Right lobe of liver (tissue), 6 donors: ENCODE results near the gene KAZN. TPM values are rescaled to one million over a fixed set of nuclear protein-coding genes. Genes with fewer than 3 reads are reported as not detected.

ENCODE experiments used
- ATAC-seq, 4 donors: fragments of 200-7000 bp; cut with Tn5 transposase; one replicate each; pipeline ENCODE4 v1.9.1; 2020; ENCODE audit warnings: mild to moderate bottlenecking in 4 of 4, moderate library complexity in 4 of 4
- DNase-seq, 3 donors: peaks; one replicate each; pipeline ENCODE4 v3.0.0-alpha.2; 2020
- H3K27ac ChIP-seq, 3 donors: fragments of 200-600 bp; one replicate each; pipeline ENCODE4 v1.8.0; 2022
- H3K27me3 ChIP-seq, 2 donors: fragments of 200-600 bp; one replicate each; pipeline ENCODE4 v1.8.0; 2022
- H3K36me3 ChIP-seq, 4 donors: fragments of 200-600 bp; sonication (generic) in 1 of 4; one replicate each; pipeline versions ENCODE4 v1.5.1 to v1.8.0; 2017 to 2022; ENCODE audit warnings: control low read depth in 1 of 4
- H3K4me1 ChIP-seq, 4 donors: fragments of 200-600 bp; sonication (generic) in 1 of 4; one replicate each; pipeline versions ENCODE4 v1.5.1 to v1.8.0; 2017 to 2022; ENCODE audit warnings: control low read depth in 1 of 4
- H3K4me3 ChIP-seq, 3 donors: fragments of 200-600 bp; one replicate each; pipeline ENCODE4 v1.8.0; 2022
- H3K9me3 ChIP-seq, 4 donors: fragments of 200-600 bp; sonication (generic) in 1 of 4; one replicate each; pipeline versions ENCODE4 v1.5.1 to v1.8.0; 2017 to 2022; ENCODE audit warnings: control low read depth in 1 of 4
- POLR2A ChIP-seq: fragments of 450-650 bp; IDR thresholded peaks from one replicate; pipeline ENCODE4 v1.6.1; 2017; ENCODE audit warnings: antibody characterized with exemption, mild to moderate bottlenecking
- WGBS: methylation state at CpG from one replicate; pipeline ENCODE4 v1.1.6; 2018; ENCODE audit warnings: low coverage, low lambda C conversion rate; ENCODE audit not compliant: insufficient coverage; ENCODE audit errors: missing lambda C conversion rate; 5-methylcytosine and 5-hydroxymethylcytosine counted together
- intact Hi-C, 2 donors: fragments of 100-400 bp; cut with DNase I; formaldehyde crosslinking; loops; one replicate each; pipeline versions ENCODE4 v1.11.2 to v1.14.1; 2022
- total RNA-seq, 6 experiments: library from RNA; depleted of rRNA in 2 of 6; stranded (reverse); fragments of >200 nt in 2 of 6; fragmentation: NEBNext Ultra II Directional in 3 of 6; extraction: Animal tissue kit (Norgen Biotek cat#: 25700) in 3 of 6; gene quantifications; one replicate each; pipeline versions ENCODE4 v1.1.0 to v1.2.4, GENCODE V29; 2016 to 2023
- TF ChIP-seq, protein P1 (sequence below), 4 donors: fragments of 200-600 bp in 3 of 4; fragments of 450-650 bp in 1 of 4; IDR thresholded peaks; one replicate each; pipeline versions ENCODE4 v1.5.1 to v1.8.0; 2016 to 2022; ENCODE audit warnings: antibody characterized with exemption in 4 of 4, mild to moderate bottlenecking in 2 of 4
- donor health status: DM: no; HTN: yes; CAD: no.
- donor health status: DM: no; HTN: no; CAD: no.
- donor health status: DM: no; HTN: no; CAD: no.
- donor health status: DM: no; HTN: yes; CAD: no.
- donor health status: DM: no; HTN: yes; CAD: no.

KAZN gene
- total RNA-seq, 6 experiments from 2014 or later = 1.5 to 7.2 (median 2.7) TPM

DNA sequence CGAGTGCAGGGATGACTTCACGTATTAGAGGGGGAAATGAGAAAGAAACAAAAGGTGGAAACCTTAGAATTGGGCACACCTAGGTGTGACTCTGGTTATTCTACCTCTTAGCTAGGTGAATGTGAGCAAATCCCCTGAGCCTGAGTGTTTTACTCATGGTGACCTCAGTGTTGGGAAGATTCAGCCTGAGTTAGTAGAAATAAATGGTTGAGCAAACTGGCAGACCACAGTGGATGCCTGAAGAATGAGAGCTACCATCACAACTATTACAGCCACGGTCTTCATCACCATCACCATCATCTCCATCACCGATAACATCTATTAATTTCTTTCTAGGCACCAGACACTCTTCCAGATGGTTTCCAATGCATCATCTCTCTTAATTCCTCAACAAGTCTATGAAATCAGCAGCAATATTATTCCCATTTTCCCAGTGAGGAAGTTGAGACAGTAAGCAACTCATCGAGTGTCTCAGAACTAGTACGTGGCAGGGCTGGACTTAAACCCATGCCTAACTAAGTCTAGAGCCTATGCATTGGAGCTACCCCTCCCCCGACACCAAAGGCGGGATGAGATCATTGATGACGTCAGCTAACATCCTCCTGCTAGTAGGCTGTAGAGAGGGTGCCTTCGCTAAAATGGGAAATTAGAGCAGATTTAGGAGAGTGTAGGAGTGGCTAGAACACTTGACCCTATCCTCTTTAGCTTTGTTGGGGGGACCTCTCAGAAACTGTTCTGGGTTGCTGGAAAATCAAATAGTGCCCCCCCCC, 7.9 kb upstream of the KAZN start:
- Histone ChIP-seq H3K36me3 (no peaks in the 10 kb centered on the region), H3K27ac (no peak overlapping the region), H3K4me3 (no peak overlapping the region), H3K4me1 (no peaks in the 10 kb centered on the region), H3K9me3 (no peaks in the 10 kb centered on the region), H3K27me3 (no peaks in the 10 kb centered on the region)
- intact Hi-C loops = no loop called here
- 61% methylated on average over 7 of the region's 10 CpGs for WGBS
- no peak for TF ChIP-seq POLR2A
- TF ChIP-seq, protein P1, sequence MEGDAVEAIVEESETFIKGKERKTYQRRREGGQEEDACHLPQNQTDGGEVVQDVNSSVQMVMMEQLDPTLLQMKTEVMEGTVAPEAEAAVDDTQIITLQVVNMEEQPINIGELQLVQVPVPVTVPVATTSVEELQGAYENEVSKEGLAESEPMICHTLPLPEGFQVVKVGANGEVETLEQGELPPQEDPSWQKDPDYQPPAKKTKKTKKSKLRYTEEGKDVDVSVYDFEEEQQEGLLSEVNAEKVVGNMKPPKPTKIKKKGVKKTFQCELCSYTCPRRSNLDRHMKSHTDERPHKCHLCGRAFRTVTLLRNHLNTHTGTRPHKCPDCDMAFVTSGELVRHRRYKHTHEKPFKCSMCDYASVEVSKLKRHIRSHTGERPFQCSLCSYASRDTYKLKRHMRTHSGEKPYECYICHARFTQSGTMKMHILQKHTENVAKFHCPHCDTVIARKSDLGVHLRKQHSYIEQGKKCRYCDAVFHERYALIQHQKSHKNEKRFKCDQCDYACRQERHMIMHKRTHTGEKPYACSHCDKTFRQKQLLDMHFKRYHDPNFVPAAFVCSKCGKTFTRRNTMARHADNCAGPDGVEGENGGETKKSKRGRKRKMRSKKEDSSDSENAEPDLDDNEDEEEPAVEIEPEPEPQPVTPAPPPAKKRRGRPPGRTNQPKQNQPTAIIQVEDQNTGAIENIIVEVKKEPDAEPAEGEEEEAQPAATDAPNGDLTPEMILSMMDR (IDR thresholded peaks at IDR 0.05) = no peak
- ATAC-seq (no peak), DNase-seq (no peak)

DNA sequence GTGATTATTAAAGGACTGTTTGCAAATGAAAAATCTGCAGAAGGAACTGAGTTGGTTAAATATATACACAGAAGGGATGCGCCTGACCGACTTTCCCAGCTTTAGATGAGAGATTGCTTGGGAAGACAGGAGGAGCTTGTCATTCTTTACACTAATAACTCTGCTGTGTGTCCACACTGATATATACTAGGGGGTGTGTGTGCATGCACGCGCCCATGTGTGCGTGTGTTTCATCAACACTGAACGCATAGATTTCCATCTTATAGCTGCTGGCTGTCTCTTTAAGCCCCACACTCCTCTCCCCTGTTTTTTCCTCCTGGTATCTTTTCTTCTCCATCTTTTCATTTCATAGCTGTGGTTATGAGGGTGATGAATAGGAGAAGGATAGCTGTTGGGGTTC, 6.9 kb upstream of the KAZN start:
- no peaks in the 10 kb centered on the region for H3K4me1 ChIP-seq
- intact Hi-C loops = no loop called here
- H3K4me3 ChIP-seq = no peak overlapping the region
- no peaks in the 10 kb centered on the region for H3K27me3 ChIP-seq
- 56% methylated on average over 6 of the region's 6 CpGs for WGBS
- H3K36me3 ChIP-seq = no peaks in the 10 kb centered on the region
- H3K9me3 ChIP-seq = no peaks in the 10 kb centered on the region
- no peak overlapping the region for H3K27ac ChIP-seq
- DNase-seq (no peak), ATAC-seq (no peak)
- TF ChIP-seq, protein P1 (IDR thresholded peaks at IDR 0.05) = no peak

DNA sequence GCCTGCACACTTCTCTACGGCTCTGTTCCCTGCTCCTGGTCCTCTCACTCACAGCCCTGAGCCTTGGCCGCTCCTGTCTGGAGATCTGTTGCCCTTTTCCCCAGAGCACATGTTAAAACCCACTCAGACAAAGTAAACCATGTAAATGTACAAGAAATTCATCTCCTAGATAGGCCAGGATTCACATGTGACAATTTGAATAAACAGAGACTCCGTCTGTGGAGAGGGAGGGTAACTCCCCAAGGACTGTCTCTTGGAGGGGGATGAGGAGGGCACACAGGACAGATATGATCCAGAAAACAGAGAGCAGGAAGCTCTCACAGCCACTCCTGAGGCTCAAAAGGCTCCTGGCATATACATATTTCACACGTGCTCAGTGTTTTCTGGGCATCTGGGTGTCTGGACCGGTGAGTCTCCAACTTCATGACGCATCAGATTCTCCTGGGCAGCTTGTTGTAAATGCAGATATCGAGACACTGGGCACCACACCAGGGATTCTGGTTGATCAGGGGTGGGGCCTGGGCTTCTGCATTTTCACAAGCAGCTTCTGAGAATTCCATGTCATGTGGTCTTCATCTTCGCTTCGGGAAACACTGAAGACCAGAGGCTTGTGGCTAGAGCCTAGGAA, 6.4 kb upstream of the KAZN start:
- Histone ChIP-seq H3K4me3 (no peak overlapping the region), H3K9me3 (no peaks in the 10 kb centered on the region), H3K27me3 (no peaks in the 10 kb centered on the region), H3K27ac (no peak overlapping the region), H3K4me1 (no peaks in the 10 kb centered on the region), H3K36me3 (no peaks in the 10 kb centered on the region)
- TF ChIP-seq, protein P1 (IDR thresholded peaks at IDR 0.05) = no peak
- TF ChIP-seq POLR2A = no peak
- 51% methylated on average over 7 of the region's 9 CpGs for WGBS
- ATAC-seq (no peak), DNase-seq (no peak)
- intact Hi-C loops = no loop called here

DNA sequence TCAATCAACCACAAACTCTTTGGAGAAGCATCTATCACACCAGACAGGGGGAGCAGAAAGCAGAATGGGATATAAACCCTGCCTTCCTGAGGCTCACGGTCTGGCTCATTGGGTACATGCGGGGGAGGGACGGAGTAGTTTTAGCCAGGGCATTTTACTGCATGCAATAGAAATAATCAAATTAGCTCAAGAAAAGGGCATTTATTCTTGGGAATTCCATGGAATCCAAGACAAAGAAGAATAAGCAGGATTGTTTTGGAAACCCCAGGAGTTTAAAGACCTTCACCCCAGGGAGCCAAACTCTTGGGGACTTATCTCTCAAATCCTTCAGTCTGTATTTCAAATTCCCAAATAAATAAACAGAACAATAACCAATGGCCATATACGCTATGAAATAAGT, 5.2 kb upstream of the KAZN start:
- intact Hi-C loops = no loop called here
- Histone ChIP-seq H3K36me3 (no peaks in the 10 kb centered on the region), H3K9me3 (no peaks in the 10 kb centered on the region), H3K27me3 (peaks cover 0 to 10% of the 10 kb centered on the region in 2 donors), H3K27ac (no peak overlapping the region), H3K4me3 (no peak overlapping the region), H3K4me1 (no peaks in the 10 kb centered on the region)
- no peak for DNase-seq
- TF ChIP-seq, protein P1 (IDR thresholded peaks at IDR 0.05) = no peak
- no peak for TF ChIP-seq POLR2A
- ATAC-seq = no peak
- WGBS = 42% methylated on average over 4 of the region's 4 CpGs
